Measurements from ENCODE around the gene RGS7BP.

RGS7BP gene

GRCh38 chr5:64502196-64502595 is 3.6 kb upstream of the RGS7BP start:
- Histone ChIP-seq H3K4me1 (ENCODE audit: low read depth, poor library complexity, severe bottlenecking) (no peaks in the 10 kb centered on the region), H2AFZ (ENCODE audit: low read depth) (no peak overlapping the region), H3K9ac (no peak overlapping the region), H3K27ac (no peak overlapping the region), H3K27me3 (ENCODE audit: insufficient read depth, low read depth) (no peaks in the 10 kb centered on the region), H3K79me2 (ENCODE audit: insufficient read depth, low read depth) (no peaks in the 10 kb centered on the region), H3K36me3 (ENCODE audit: insufficient read depth) (no peaks in the 10 kb centered on the region), H3K4me3 (IDR thresholded peaks at IDR 0.05; ENCODE audit: insufficient read depth, low read depth, low read length) (no peak overlapping the region), H4K20me1 (ENCODE audit: insufficient read depth) (no peaks in the 10 kb centered on the region), H3K4me2 (no peak overlapping the region)
- TF ChIP-seq CTCF (conservative IDR thresholded peaks at IDR 0.05; ENCODE audit: low read depth, low read length) = no peak

GRCh38 chr5:64506567-64507263 is 900 bp downstream of the RGS7BP start:
- no peak overlapping the region for H3K4me3 ChIP-seq (IDR thresholded peaks at IDR 0.05; ENCODE audit: insufficient read depth, low read depth, low read length)
- TF ChIP-seq CTCF (conservative IDR thresholded peaks at IDR 0.05; ENCODE audit: low read depth, low read length) = no peak
- no peak overlapping the region for H3K9ac ChIP-seq
- H4K20me1 ChIP-seq (ENCODE audit: insufficient read depth) = no peaks in the 10 kb centered on the region
- H3K36me3 ChIP-seq (ENCODE audit: insufficient read depth) = no peaks in the 10 kb centered on the region
- H3K27ac ChIP-seq = no peak overlapping the region
- no peaks in the 10 kb centered on the region for H3K4me1 ChIP-seq (ENCODE audit: low read depth, poor library complexity, severe bottlenecking)
- H3K4me2 ChIP-seq = no peak overlapping the region
- H3K79me2 ChIP-seq (ENCODE audit: insufficient read depth, low read depth) = no peaks in the 10 kb centered on the region
- no peak overlapping the region for H2AFZ ChIP-seq (ENCODE audit: low read depth)
- H3K27me3 ChIP-seq (ENCODE audit: insufficient read depth, low read depth) = no peaks in the 10 kb centered on the region

- TF ChIP-seq CTCF (conservative IDR thresholded peaks at IDR 0.05; ENCODE audit: low read depth, low read length) = no peak
- Histone ChIP-seq H3K4me3 (IDR thresholded peaks at IDR 0.05; ENCODE audit: insufficient read depth, low read depth, low read length) (no peak overlapping the region), H3K27me3 (ENCODE audit: insufficient read depth, low read depth) (no peaks in the 10 kb centered on the region), H3K36me3 (ENCODE audit: insufficient read depth) (no peaks in the 10 kb centered on the region), H4K20me1 (ENCODE audit: insufficient read depth) (no peaks in the 10 kb centered on the region), H3K79me2 (ENCODE audit: insufficient read depth, low read depth) (no peaks in the 10 kb centered on the region), H3K9ac (no peak overlapping the region), H3K4me2 (no peak overlapping the region), H3K4me1 (ENCODE audit: low read depth, poor library complexity, severe bottlenecking) (no peaks in the 10 kb centered on the region), H3K27ac (no peak overlapping the region), H2AFZ (ENCODE audit: low read depth) (no peak overlapping the region)
Observed at GRCh38 chr5:64507264-64507605, 1.4 kb downstream of the RGS7BP start.

- H3K27me3 ChIP-seq (ENCODE audit: insufficient read depth, low read depth) = no peaks in the 10 kb centered on the region
- H3K27ac ChIP-seq = no peak overlapping the region
- H3K4me1 ChIP-seq (ENCODE audit: low read depth, poor library complexity, severe bottlenecking) = no peaks in the 10 kb centered on the region
- no peaks in the 10 kb centered on the region for H3K36me3 ChIP-seq (ENCODE audit: insufficient read depth)
- H4K20me1 ChIP-seq (ENCODE audit: insufficient read depth) = no peaks in the 10 kb centered on the region
- no peak overlapping the region for H3K4me3 ChIP-seq (IDR thresholded peaks at IDR 0.05; ENCODE audit: insufficient read depth, low read depth, low read length)
- H3K9ac ChIP-seq = no peak overlapping the region
- H2AFZ ChIP-seq (ENCODE audit: low read depth) = no peak overlapping the region
- no peak overlapping the region for H3K4me2 ChIP-seq
- no peak for TF ChIP-seq CTCF (conservative IDR thresholded peaks at IDR 0.05; ENCODE audit: low read depth, low read length)
- no peaks in the 10 kb centered on the region for H3K79me2 ChIP-seq (ENCODE audit: insufficient read depth, low read depth)
Observed at GRCh38 chr5:64509828-64510227, 4.0 kb downstream of the RGS7BP start.

Measured in KMS-11 (cell line).